Ascending aorta (tissue), 2 donors: Measurements from ENCODE around the gene KCNQ5. TPM values are rescaled to one million over a fixed set of nuclear protein-coding genes. Genes with fewer than 3 reads are reported as not detected.

Experiments used
- DNase-seq, 2 donors: peaks; one replicate each; pipeline ENCODE4 v3.0.0-alpha.2; 2019; ENCODE audit warnings: low spot score in 2 of 2
- H3K27ac ChIP-seq, 2 donors: fragments of 200-600 bp; sonication (generic); one replicate each; pipeline ENCODE4 v1.5.1; 2016 to 2017; ENCODE audit warnings: mild to moderate bottlenecking in 1 of 2
- H3K27me3 ChIP-seq: fragments of 200-600 bp; sonication (generic); one replicate; pipeline ENCODE4 v1.5.1; 2017
- H3K36me3 ChIP-seq, 2 donors: fragments of 200-600 bp; sonication (generic); one replicate each; pipeline ENCODE4 v1.5.1; 2016
- H3K4me1 ChIP-seq, 2 donors: fragments of 200-600 bp; sonication (generic); one replicate each; pipeline ENCODE4 v1.5.1; 2016 to 2017; ENCODE audit warnings: mild to moderate bottlenecking in 1 of 2
- H3K4me3 ChIP-seq, 2 donors: fragments of 200-600 bp; sonication (generic); one replicate each; pipeline ENCODE4 v1.5.1; 2016 to 2017; ENCODE audit warnings: mild to moderate bottlenecking in 1 of 2
- H3K9me3 ChIP-seq, 2 donors: fragments of 200-600 bp; sonication (generic); one replicate each; pipeline ENCODE4 v1.5.1; 2016
- CTCF ChIP-seq, 3 experiments: fragments of 200-600 bp in 2 of 3; fragments of 450-650 bp in 1 of 3; sonication (generic) in 2 of 3; IDR thresholded peaks; one replicate each; pipeline ENCODE4 v1.5.1; 2016 to 2019; ENCODE audit warnings: antibody characterized with exemption in 3 of 3, mild to moderate bottlenecking in 1 of 3, moderate library complexity in 1 of 3
- intact Hi-C: fragments of 100-400 bp; cut with DNase I; formaldehyde crosslinking; loops from one replicate; pipeline ENCODE4 v1.15.1; 2023
- total RNA-seq: library from RNA; depleted of rRNA; stranded (reverse); fragments of >200 nt; gene quantifications from one replicate; pipeline ENCODE4 v1.1.0, GENCODE V29; 2016

KCNQ5 gene
- total RNA-seq, 1 donor from 2014 or later, result 4.5 TPM

- TF ChIP-seq CTCF (IDR thresholded peaks at IDR 0.05), result no peak
- Histone ChIP-seq H3K4me3 (no peak overlapping the region), H3K27ac (no peak overlapping the region), H3K36me3 (no peaks in the 10 kb centered on the region), H3K9me3 (no peaks in the 10 kb centered on the region), H3K27me3 (no peaks in the 10 kb centered on the region), H3K4me1 (no peaks in the 10 kb centered on the region)
- no peak for DNase-seq
- intact Hi-C loops, result no loop called here
Measured at GRCh38 chr6:72631480-72631879, 9.6 kb downstream of the KCNQ5 start.

GRCh38 chr6:72635636-72636035 lies 13.8 kb downstream of the KCNQ5 start:
- H3K4me3 ChIP-seq, result no peak overlapping the region
- no peak overlapping the region for H3K27ac ChIP-seq
- no peaks in the 10 kb centered on the region for H3K9me3 ChIP-seq
- intact Hi-C loops, result no loop called here
- H3K36me3 ChIP-seq, result no peaks in the 10 kb centered on the region
- DNase-seq, result no peak
- H3K27me3 ChIP-seq, result no peaks in the 10 kb centered on the region
- TF ChIP-seq CTCF (IDR thresholded peaks at IDR 0.05), result no peak
- H3K4me1 ChIP-seq, result no peaks in the 10 kb centered on the region

- Histone ChIP-seq H3K4me1 (no peaks in the 10 kb centered on the region), H3K36me3 (no peaks in the 10 kb centered on the region), H3K27me3 (no peaks in the 10 kb centered on the region), H3K27ac (no peak overlapping the region), H3K9me3 (no peaks in the 10 kb centered on the region), H3K4me3 (no peak overlapping the region)
- intact Hi-C loops, result no loop called here
- no peak for DNase-seq
- TF ChIP-seq CTCF (IDR thresholded peaks at IDR 0.05), result no peak
Measured at GRCh38 chr6:72636215-72636614, 14.4 kb downstream of the KCNQ5 start.

- no peaks in the 10 kb centered on the region for H3K9me3 ChIP-seq
- H3K4me3 ChIP-seq, result no peak overlapping the region
- intact Hi-C loops, result no loop called here
- no peaks in the 10 kb centered on the region for H3K4me1 ChIP-seq
- no peak for DNase-seq
- H3K27ac ChIP-seq, result no peak overlapping the region
- no peaks in the 10 kb centered on the region for H3K36me3 ChIP-seq
- no peak for TF ChIP-seq CTCF (IDR thresholded peaks at IDR 0.05)
- no peaks in the 10 kb centered on the region for H3K27me3 ChIP-seq
Measured at GRCh38 chr6:72636786-72637185, 14.9 kb downstream of the KCNQ5 start.

- no peaks in the 10 kb centered on the region for H3K27me3 ChIP-seq
- H3K9me3 ChIP-seq, result no peaks in the 10 kb centered on the region
- H3K27ac ChIP-seq, result no peak overlapping the region
- no peaks in the 10 kb centered on the region for H3K4me1 ChIP-seq
- TF ChIP-seq CTCF (IDR thresholded peaks at IDR 0.05), result peak in 1 of 3 experiments; percentile 16
- no peaks in the 10 kb centered on the region for H3K36me3 ChIP-seq
- intact Hi-C loops, result no loop called here
- no peak overlapping the region for H3K4me3 ChIP-seq
- DNase-seq, result no peak
Measured at GRCh38 chr6:72639920-72640614, 18.2 kb downstream of the KCNQ5 start.

- intact Hi-C loops, result no loop called here
- TF ChIP-seq CTCF (IDR thresholded peaks at IDR 0.05), result no peak
- no peak overlapping the region for H3K4me3 ChIP-seq
- H3K36me3 ChIP-seq, result no peaks in the 10 kb centered on the region
- H3K27ac ChIP-seq, result no peak overlapping the region
- DNase-seq, result no peak
- no peaks in the 10 kb centered on the region for H3K27me3 ChIP-seq
- no peaks in the 10 kb centered on the region for H3K4me1 ChIP-seq
- H3K9me3 ChIP-seq, result no peaks in the 10 kb centered on the region
Measured at GRCh38 chr6:72640615-72640930, 18.7 kb downstream of the KCNQ5 start.
